Panc1 (cell line): Measurements from ENCODE around the gene NKX2-4. TPM values are rescaled to one million over a fixed set of nuclear protein-coding genes. Genes with fewer than 3 reads are reported as not detected.

Source experiments
- ATAC-seq: fragments of 200-7000 bp; cut with Tn5 transposase; 2 replicates; pipeline ENCODE4 v1.9.1; 2020; ENCODE audit warnings: mild to moderate bottlenecking, moderate library complexity
- BruUV-seq: library from RNA; stranded (reverse); fragments of 400-500 nt; replicated peaks from 2 replicates; lab custom pipeline; 2021; lab: Mats Ljungman, UMichigan
- CTCF ChIA-PET: fragments of 300-600 bp; sonication (Branson Sonifier 250); formaldehyde crosslinking; loops from one replicate; lab custom pipeline; 2022; ENCODE audit warnings: antibody characterized with exemption; lab: Charles Lee
- POLR2A ChIA-PET: fragments of 300-600 bp; sonication (Branson Sonifier 250); formaldehyde crosslinking; loops from one replicate; lab custom pipeline; 2022; ENCODE audit warnings: antibody characterized with exemption; lab: Charles Lee
- DNase-seq: peaks from one replicate; pipeline ENCODE4 v3.0.0-alpha.2; 2010; ENCODE audit warnings: low read depth, low spot score
- H3K27ac ChIP-seq: 2 replicates; pipeline ENCODE4 v1.5.1; 2011; ENCODE audit warnings: mild to moderate bottlenecking, low read length, inconsistent platforms
- H3K27me3 ChIP-seq: fragments of 200-500 bp; sonication (Bioruptor generic); 2 replicates; pipeline ENCODE4 v1.6.0; 2014; ENCODE audit warnings: low read length, inconsistent platforms; ENCODE audit not compliant: control insufficient read depth, insufficient read depth
- H3K36me3 ChIP-seq: fragments of 200-500 bp; sonication (Bioruptor generic); 2 replicates; pipeline ENCODE4 v1.5.1; 2014; ENCODE audit warnings: inconsistent platforms, mild to moderate bottlenecking, low read length, moderate library complexity; ENCODE audit not compliant: control insufficient read depth, insufficient read depth
- H3K4me1 ChIP-seq: 2 replicates; pipeline ENCODE4 v1.5.1; 2011; ENCODE audit warnings: inconsistent platforms, mild to moderate bottlenecking, low read length, moderate library complexity; ENCODE audit not compliant: control insufficient read depth, insufficient read depth
- H3K4me3 ChIP-seq, 2 experiments: 2 replicates each; pipeline ENCODE4 v1.5.1; 2011 to 2012; ENCODE audit warnings: low read depth in 2 of 2, low read length in 2 of 2, mild to moderate bottlenecking in 2 of 2, inconsistent platforms in 1 of 2, moderate library complexity in 1 of 2
- H3K9me3 ChIP-seq: fragments of 200-500 bp; sonication (Bioruptor generic); 2 replicates; pipeline ENCODE4 v1.5.1; 2014; ENCODE audit warnings: low read depth, mild to moderate bottlenecking, inconsistent platforms, low read length, moderate library complexity; ENCODE audit not compliant: control insufficient read depth, insufficient read depth
- POLR2AphosphoS5 ChIP-seq: IDR thresholded peaks from 2 replicates; pipeline ENCODE4 v1.6.1; 2012; ENCODE audit warnings: mild to moderate bottlenecking, low read depth, low read length, moderate library complexity
- SIN3A ChIP-seq: IDR thresholded peaks from 2 replicates; pipeline ENCODE4 v1.6.1; 2012; ENCODE audit warnings: low read depth, mild to moderate bottlenecking, low read length, moderate library complexity, borderline replicate concordance; ENCODE audit not compliant: insufficient read depth
- TCF7L2 ChIP-seq: IDR thresholded peaks from 2 replicates; pipeline ENCODE4 v1.6.1; 2011; ENCODE audit warnings: mild to moderate bottlenecking, low read depth, low read length, inconsistent platforms
- in situ Hi-C: cut with HindIII; loops from 2 replicates; pipeline ENCODE4 v1.10.0; 2016; ENCODE audit warnings: low sequenced_read_pairs, low pct_unique_long_range_greater_than_20kb
- intact Hi-C: fragments of 100-400 bp; cut with micrococcal nuclease; formaldehyde crosslinking; loops from one replicate; pipeline ENCODE4 v1.10.0; 2022; ENCODE audit not compliant: unreplicated experiment
- total RNA-seq: library from RNA; stranded (reverse); gene quantifications from one replicate; pipeline ENCODE4 v1.2.1, GENCODE V29; 2021; ENCODE audit not compliant: unreplicated experiment
- TF ChIP-seq, protein P1 (sequence below): fragments of 450-650 bp; IDR thresholded peaks from 2 replicates; pipeline ENCODE4 v1.5.1; 2017; ENCODE audit warnings: mild to moderate bottlenecking
- TF ChIP-seq, protein P2 (sequence below), 2 experiments: IDR thresholded peaks; 2 replicates each; pipeline ENCODE4 v1.6.1; 2011 to 2012; ENCODE audit warnings: low read depth in 2 of 2, control low read depth in 1 of 2, low read length in 1 of 2, mild to moderate bottlenecking in 1 of 2, moderate library complexity in 1 of 2; ENCODE audit not compliant: insufficient read depth in 1 of 2

The NKX2-4 gene
- total RNA-seq, 1 experiment from 2014 or later, result not detected

DNA sequence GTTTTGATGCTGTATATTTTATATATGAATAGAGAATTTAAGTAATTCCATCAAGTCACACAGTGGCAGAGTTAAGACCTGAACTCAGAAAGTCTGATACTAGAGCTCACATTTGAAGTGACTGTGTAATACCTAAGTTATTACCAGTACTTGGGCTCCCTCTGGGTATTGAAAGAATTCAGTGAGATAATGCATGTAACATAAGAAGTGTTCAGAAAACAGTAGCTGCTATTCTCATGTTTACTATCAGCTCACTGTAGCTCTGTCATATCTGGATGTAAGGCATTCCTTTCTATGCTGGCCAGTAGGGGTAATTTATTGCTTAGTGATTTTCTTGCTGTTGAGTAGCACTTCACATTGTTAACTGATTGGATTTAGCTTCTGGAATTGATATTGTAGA, 44.6 kb downstream of the NKX2-4 start:
- intact Hi-C loops, result no loop called here
- H3K9me3 ChIP-seq, result no peaks in the 10 kb centered on the region
- no peak for DNase-seq
- H3K36me3 ChIP-seq, result peaks cover 30% of the 10 kb centered on the region
- H3K27ac ChIP-seq, result no peak overlapping the region
- no peak for ATAC-seq
- in situ Hi-C loops, result no loop called here
- ChIA-PET POLR2A (no interaction called here), CTCF (no interaction called here)
- H3K4me3 ChIP-seq, result no peak overlapping the region
- TF ChIP-seq, protein P1, sequence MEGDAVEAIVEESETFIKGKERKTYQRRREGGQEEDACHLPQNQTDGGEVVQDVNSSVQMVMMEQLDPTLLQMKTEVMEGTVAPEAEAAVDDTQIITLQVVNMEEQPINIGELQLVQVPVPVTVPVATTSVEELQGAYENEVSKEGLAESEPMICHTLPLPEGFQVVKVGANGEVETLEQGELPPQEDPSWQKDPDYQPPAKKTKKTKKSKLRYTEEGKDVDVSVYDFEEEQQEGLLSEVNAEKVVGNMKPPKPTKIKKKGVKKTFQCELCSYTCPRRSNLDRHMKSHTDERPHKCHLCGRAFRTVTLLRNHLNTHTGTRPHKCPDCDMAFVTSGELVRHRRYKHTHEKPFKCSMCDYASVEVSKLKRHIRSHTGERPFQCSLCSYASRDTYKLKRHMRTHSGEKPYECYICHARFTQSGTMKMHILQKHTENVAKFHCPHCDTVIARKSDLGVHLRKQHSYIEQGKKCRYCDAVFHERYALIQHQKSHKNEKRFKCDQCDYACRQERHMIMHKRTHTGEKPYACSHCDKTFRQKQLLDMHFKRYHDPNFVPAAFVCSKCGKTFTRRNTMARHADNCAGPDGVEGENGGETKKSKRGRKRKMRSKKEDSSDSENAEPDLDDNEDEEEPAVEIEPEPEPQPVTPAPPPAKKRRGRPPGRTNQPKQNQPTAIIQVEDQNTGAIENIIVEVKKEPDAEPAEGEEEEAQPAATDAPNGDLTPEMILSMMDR, result no peak
- TF ChIP-seq, protein P2, sequence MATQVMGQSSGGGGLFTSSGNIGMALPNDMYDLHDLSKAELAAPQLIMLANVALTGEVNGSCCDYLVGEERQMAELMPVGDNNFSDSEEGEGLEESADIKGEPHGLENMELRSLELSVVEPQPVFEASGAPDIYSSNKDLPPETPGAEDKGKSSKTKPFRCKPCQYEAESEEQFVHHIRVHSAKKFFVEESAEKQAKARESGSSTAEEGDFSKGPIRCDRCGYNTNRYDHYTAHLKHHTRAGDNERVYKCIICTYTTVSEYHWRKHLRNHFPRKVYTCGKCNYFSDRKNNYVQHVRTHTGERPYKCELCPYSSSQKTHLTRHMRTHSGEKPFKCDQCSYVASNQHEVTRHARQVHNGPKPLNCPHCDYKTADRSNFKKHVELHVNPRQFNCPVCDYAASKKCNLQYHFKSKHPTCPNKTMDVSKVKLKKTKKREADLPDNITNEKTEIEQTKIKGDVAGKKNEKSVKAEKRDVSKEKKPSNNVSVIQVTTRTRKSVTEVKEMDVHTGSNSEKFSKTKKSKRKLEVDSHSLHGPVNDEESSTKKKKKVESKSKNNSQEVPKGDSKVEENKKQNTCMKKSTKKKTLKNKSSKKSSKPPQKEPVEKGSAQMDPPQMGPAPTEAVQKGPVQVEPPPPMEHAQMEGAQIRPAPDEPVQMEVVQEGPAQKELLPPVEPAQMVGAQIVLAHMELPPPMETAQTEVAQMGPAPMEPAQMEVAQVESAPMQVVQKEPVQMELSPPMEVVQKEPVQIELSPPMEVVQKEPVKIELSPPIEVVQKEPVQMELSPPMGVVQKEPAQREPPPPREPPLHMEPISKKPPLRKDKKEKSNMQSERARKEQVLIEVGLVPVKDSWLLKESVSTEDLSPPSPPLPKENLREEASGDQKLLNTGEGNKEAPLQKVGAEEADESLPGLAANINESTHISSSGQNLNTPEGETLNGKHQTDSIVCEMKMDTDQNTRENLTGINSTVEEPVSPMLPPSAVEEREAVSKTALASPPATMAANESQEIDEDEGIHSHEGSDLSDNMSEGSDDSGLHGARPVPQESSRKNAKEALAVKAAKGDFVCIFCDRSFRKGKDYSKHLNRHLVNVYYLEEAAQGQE (IDR thresholded peaks at IDR 0.05; ENCODE audit: insufficient read depth in 1 of 2, low read depth in 2 of 2, low read length in 1 of 2), result no peak
- no peak for TF ChIP-seq SIN3A
- TF ChIP-seq TCF7L2, result no peak
- no peak for TF ChIP-seq POLR2AphosphoS5
- H3K4me1 ChIP-seq, result no peaks in the 10 kb centered on the region
- no peaks in the 10 kb centered on the region for H3K27me3 ChIP-seq
- BruUV-seq, result no TSS peak

Other genes with a start within 250 kb of the NKX2-4 start
- 77.7 TPM for gene XRN2, start 94.2 kb downstream of the NKX2-4 start, total RNA-seq
- not detected for gene NKX2-2, start 116.5 kb upstream of the NKX2-4 start, total RNA-seq